GM18858 (cell line): Measurements from ENCODE around the gene RBFA.
"Not testable (repeated sequence)": the region's sequence is repeated elsewhere in the genome, so short reads cannot be mapped to it uniquely, and the experiment has no call there.

ENCODE experiments used
- ATAC-seq: cut with Tn5 transposase; IDR thresholded peaks from one replicate; pipeline ENCODE4 v1.9.1; 2021; ENCODE audit not compliant: unreplicated experiment

The RBFA gene

DNA sequence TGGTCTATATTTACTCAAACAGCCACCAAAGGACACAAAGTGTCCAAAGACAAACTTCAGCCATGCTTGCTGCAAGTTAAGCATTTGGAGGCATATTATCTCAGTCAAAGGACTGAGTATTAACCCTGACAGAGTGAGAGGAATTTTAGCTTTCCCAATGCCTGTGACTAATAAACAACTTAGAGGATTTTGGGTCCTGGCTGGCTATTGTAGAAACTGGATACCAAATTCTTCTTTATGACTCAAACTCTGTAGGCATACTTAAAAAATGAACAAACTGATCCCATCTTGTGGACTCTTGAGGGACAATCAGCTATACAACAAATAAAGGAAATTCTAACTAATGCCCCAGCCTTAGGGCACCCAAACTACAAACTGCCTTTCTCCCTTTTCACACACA is 6.5 kb upstream of the RBFA start:
- ATAC-seq = not testable (repeated sequence)

DNA sequence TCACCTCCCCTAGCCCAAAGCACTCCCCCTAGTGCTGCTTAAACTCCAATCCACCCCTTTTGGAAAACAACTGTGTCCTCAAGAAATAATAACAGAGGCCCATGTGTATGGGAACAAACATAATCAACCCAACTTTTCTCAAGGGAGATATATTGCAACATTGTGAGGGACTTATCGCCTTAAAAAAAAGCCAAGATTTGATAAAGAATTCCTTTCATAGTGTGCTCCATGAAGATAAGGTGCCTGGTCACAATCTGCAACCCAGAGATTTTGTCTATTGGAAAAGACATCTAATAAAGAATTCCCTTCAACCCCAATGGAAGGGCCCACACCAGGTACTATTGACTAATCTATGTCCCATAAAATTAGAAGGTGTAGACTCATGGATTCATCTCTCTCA is 4.5 kb upstream of the RBFA start:
- no peak for ATAC-seq

DNA sequence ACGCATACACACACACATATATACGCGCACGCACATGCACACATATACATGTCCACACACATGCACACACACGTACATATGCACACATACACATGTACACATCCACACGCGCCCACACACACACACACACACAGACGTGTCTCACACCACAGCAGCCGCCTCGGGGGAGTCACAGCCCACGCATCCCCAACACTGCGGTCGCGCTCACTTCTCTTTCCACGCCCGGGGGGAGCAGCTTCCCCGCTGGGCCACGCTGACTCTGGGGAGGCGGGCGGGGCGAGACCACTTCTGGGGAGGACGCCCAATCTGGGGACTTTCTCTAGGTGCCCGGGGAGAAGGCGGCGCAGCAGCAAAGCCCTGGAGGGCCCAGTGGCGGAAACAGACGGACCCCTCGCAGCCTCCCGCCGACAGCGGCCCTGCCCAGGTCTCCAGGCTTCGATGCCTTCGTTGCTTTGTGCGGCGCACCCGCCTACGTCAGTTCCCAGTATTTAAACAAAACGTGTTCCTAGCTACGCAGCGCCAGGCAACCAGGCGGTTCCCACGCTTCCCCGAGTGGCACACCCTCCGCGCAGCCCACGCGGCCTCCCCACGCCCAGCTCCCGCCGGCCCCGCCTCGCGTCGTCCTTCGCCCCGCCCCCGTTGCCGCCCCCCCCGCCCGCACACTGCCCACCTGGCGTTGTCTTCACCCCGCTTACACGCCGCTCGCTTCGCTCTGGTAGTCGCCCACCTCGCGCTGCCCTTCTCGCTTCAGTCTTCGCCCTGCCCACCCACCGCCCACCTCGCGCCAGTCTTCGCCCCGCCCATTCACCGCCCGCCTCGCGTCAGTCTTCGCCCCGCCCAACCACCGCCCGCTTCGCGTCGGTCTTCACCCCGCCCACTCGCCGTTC is 810 bp upstream of the RBFA start:
- peak; percentile 41 for ATAC-seq

DNA sequence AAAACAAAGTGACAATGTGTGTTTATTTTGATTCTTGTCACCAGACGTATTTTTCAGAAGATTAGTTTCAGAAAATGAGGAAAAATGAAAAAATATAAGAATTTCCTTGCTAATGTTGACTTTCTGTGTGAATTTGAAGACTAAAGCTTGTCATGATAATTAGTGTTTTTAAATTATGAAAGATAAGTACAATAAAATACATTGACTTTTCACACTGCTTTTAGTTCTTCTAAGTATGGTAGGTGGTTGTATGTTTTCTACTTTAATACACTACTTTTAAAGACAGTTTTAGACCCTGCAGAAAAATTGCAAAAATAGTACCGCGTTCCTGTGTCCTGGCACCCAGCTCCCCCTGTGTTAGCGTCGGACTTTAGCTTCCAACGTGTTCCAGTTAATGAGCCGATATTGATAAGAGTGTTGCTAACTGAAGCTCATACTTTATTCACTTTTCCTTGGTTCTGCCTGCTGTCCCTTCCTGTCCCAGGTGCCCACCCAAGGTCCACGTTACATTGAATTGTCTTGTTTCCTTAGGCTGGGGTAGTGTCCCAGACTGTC is 695 bp downstream of the RBFA start:
- ATAC-seq = no peak

DNA sequence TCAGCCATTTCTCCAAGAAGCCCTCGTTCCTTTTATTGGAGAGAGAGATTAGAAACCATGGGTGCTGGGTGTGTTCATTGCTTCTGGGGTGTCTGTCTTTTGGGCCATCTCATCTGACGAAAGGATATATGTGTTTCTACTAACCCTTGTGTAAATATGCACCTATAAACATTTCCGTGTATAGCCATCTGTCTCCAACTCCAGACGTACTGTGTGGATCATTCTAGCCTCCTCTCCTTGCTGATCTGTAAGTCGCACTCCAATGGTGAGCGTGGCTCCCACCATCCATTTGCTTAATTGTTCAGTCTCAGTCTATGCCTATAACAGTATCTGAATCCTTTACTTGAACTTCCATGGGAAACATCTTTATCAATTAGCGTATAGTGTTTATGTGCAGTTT is 1.8 kb downstream of the RBFA start:
- ATAC-seq = no peak

DNA sequence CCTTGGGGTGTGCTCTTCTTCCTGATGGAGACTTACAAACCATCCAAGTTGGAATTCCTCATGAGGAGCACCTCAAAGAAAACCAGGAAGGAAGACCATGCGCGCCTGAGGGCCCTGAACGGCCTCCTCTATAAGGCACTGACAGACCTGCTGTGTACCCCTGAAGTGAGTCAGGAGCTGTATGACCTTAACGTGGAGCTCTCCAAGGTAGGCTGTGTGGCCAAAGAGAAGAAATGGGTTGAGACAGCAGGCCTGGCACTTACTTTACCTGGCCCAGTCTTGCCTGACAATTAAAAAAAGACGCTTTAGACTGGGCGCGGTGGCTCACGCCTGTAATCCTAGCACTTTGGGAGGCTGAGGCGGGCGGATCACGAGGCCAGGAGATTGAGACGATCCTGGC is 3.1 kb downstream of the RBFA start:
- no peak for ATAC-seq

DNA sequence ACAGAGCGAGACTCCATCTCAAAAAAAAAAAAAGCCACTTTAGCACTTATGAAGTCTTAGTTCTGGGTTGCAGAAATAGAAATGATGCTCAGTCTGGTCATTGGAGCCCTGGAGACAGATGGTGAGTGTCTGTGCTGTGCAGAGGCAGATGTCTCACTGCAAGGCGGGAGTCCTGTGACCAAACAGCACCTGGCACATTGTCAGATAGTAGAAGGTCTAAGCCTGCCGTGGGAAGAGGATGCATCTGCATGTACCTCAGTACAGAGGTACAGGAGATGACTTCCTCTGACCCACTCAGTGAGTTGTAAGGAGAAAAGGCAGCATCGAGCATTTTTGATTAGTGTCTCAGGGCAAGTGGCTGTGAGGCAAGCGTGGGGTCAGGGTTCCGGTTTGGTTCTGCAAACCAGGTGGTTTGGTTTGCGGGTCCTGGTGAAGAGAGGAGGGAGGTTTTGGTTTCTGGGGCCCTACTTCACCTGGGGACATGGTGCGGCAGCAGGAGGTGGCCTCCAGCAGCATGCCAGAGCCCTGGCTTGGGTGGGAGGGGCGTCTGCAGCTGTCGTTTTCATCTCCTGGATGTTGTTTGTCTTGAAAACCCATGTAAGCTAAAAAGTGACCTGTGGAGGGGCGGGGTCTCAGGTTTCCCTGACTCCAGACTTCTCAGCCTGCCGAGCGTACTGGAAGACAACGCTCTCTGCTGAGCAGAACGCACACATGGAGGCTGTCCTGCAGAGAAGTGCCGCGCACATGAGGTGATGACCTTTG is 3.8 kb downstream of the RBFA start:
- no peak for ATAC-seq

DNA sequence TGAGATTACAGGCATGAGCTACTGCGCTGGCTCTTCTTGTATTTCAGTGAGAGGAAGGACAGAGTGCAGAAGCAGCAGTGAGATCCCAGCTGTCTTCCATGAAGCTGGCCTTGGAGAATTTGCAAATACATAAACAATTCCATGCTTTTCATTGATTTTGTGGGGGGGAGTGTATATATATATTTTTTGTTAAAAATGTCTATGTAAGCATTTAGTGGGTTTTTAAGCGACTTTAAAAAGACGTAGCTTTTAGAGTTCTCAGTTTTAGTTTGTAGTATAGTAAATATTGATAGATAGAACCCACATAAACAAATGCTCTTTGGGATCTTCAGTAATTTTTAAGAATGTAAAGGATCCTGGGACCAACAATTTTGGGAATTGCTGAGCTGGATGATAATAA is 6.3 kb downstream of the RBFA start:
- ATAC-seq = no peak

DNA sequence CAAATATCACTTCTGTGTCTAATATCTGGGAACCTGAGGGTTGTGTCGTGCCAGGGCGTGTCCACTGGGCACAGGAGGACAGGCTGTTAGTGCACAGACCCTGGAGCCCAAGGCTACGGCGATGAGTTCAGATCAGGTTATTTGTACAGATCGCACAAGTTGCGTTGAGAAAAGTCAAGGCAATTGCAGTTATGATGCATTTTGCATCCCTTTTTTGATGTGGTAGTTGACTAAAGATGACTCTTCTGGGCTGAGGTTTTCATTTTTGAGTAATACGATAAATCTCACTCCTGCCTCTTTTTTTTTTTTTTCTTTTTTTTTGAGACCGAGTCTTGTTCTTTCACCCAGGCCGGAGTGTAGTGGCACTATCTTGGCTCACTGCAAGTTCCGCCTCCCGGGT is 7.2 kb downstream of the RBFA start:
- ATAC-seq = no peak

DNA sequence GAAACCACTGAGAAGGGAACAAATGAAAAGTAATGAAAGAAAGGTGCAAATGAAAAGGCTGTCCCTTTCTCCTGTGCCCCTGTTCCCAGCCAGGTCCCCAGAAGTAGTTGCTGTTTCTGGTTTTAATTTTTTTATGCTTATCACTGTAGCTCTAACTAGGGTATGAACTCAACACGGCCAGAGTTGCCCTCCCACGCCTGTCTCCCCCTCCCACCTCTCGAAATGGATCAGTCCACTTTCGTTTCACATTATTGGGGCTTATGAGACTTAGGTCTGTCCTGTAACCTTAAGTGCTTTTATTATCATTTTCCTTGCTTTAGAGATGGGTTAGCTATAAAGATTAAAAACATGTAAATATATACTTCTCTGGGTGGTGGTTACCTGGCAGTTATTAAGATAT is 8.6 kb downstream of the RBFA start:
- no peak for ATAC-seq

DNA sequence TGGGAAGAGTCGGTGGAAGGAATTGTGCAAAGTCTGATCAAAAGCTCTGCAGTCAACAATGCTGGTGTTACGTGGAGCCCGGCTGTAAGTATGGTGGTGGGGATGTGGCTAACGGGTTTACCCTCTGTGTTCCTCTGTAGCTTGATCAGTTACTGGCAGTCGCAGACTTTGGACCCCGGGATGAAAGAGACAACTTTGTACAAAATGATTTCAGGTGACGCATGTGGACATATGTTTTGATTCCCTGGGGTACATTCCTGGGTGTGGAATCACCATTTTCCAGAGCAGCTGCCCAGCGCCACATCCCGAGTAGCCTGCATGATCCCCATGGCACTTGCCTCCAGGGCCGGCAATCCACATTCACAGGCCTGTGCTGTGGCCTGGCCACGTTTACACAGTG is 9.8 kb downstream of the RBFA start:
- no peak for ATAC-seq

DNA sequence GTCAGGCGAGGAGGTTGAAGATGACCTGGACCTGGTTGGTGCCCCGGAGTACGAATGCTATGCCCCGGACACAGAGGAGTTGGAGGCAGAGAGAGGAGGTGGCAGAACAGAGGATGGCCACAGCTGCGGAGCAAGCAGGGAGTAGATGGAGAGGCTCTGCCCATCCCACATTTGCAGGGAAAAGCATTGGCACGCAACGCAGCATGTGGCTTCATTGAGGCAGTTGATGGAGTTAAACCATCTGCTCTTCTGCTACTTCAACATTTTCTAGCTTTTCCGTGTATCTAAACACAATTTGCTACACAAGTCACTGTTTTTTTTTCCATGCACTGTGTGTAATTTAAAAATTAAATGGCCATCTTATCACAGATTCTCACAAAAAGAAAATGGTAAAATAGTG is 11.8 kb downstream of the RBFA start:
- ATAC-seq = no peak

DNA sequence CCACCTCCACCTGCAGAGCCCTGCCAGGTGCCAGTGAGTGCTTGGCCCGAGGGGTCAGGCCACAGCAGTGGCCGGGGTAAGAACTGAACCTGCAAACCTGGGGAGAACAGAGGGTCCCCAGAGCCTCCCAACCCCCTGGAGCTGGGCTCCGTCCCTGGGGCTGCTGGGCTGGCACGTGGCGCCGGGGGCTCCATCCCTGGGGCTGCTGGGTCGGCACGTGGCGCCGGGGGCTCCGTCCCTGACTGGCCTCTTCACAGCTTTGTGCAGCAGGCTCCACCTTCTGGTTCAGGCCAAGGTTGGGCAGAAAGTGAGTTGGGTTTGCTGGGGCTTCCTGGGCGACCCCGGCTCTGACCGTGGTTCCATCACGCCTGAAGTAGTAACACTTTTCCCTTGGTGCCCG is 12.2 kb downstream of the RBFA start:
- ATAC-seq = no peak

DNA sequence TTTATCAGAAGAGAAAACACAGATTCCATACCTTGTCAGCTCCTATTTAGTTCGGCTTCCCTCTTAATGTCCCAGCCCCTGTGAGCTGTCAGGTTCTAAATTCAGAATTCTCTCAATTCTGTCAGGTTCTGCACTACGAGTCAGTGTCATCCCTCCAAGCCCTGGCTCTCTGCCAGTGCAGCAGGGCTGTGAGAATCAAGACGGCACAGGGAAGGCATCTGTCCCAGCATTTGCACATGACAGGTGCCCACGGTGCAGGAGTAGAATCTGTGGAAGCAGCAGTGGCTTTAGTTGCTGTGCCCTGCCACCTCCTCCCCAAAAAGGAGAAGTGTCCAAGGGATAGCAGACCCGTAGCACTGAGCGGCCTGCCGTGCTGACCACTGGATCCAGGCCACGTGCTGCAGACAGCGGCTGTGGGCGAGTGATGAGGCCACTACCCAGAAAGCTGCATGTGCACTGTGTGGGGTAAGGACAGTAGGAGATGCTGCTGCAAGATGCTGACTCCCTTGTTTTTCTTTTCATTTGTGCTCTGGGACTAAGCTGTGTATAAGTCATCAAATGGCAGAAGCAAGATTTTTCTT is 12.8 kb downstream of the RBFA start:
- no peak for ATAC-seq

DNA sequence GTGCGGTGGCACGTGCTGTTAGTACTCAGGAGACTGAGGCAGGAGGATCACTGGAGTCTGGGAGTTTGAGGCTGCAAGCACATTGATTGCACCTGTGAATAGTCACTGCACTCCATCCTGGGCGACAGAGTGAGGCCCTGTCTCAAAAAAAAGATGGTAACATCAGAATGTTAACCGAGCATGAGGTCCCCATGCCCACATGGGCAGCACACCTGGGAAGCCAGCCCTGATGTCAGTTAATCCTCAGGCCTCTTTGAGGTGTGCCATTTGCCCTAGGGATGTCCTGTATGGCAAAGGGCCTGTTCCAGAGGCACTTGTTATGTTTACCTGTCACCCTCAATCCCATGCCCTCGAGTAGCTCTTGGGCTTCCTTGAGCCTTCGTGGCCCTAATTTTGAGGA is 16.6 kb downstream of the RBFA start:
- no peak for ATAC-seq

DNA sequence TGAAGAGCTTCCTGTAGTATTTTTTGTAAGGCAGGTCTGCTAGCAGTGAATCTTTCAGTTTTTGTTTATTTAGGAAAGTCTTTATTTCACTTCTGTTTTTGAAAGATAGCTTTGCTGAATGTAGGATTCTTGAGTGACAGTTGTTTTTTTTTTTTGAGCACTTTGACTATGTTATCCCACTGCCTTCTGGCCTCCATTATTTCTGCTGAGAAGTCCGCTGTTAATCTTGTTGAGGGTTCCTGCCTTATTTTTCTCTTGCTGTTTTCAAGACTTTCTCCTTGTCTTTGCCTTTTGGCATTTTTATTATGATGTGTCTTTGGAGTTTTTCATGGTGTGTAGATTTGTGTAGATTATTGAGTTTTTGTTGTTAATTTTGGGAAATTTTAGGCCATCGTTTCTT is 21.9 kb downstream of the RBFA start:
- no peak for ATAC-seq

DNA sequence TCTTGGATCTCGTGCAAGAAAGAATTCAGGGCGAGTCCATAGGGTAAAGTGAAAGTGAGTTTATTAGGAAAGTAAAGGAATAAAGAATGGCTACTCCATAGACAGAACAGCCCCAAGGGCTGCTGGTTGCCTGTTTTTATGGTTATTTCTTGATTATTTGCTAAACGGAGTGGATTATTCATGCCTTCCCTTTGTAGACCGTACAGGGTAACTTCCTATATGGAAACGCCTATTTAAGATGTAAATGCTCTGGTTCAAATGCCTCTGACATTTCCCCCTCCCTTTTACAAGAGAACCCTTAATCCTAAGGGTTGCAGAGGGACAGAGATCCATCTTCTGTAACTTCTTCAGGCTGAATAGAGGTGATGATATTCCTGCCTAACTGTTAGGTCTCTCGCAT is 25.7 kb downstream of the RBFA start:
- ATAC-seq = no peak

DNA sequence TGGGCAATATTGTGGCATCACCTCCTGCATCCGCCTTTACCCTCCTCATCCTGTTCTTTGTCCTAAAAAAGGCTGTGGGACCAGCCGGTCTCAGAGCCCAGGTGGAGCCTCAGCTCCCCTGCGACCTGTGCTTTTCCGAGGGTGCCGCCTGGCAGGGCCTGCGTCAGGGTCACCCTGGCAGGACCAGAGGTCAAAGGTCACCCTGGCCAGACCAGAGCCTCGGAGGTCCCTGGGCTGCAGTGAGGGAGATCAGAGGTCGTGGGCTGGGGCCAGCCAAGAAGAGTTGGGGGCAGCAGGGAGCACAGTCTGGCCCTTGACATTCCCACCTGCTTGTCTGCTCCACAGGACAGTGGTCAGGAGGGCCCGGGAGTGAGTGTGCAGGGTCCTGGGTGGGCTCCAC is 31.5 kb downstream of the RBFA start:
- no peak for ATAC-seq

DNA sequence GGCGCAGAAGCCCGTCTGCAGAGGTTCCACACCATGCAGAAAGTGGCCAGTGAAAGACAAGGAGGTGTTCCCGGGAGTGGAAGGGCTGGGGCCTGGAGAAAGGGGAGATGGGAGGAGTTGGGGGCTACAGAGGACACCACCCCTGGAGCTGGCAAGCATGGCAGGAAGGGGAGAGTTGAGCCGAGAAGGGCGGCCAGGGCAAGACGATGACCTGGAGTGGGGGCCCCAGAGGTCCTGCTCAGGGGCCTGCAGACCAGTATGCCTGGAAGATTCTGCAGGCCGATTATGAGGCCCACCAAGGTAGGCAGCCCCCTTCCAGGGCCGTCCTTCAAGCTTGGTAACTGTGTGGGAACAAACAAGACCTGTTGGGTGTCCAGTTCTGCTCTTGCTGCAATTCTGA is 33.1 kb downstream of the RBFA start:
- ATAC-seq = no peak

DNA sequence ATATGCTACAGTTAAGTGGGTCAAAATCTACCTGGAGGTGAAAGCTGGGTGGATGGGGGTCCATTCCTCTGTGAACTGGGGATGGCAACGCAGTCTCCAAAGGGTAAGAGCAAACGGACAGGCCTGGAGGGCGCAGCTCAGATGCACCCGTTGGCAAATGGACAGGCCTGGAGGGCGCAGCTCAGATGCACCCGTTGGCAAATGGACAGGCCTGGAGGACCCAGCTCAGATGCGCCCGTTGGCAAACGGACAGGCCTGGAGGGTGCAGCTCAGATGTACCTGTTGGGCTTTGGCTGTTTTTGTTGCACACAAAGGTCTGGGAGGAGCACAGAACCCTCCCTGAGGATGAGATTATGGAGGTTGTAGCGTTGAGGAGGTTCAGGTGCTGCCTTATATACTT is 33.7 kb downstream of the RBFA start:
- no peak for ATAC-seq

DNA sequence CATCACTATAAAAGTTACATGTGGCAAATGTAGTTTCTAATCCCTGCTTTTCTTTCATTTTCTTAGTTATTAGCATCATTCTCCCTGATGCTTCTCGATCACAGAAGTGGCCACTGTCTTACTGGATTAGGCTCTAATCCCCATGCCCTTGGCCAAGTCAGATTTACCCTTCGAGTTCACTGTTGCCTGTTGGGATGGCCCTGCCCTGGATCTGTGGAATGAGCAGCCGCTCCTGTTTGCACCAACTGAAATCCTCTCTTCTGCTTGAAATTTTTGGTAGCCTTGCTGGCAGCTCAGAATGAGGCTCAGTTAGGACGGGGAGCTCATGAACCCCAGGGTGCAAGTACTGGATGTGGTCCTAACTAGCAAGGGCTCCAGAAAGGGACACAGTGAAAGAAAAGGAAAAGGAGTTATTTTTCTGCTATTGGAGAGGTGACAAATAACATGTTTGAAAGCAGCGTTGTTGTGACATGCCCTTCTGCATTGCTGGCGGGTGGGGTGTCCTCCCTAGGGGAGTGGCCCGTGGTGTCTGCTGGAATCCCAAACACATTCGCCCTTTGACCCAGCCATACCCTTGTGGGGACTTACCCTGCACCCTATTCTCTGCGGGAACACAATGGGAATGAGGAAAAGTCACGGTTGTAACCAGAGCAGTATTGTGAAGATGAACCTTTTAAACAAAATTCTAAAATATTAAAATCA is 34.5 kb downstream of the RBFA start:
- ATAC-seq = no peak
